PFSK-1 (cell line): ENCODE data around the gene KDF1.

Experiments
- FOXP2 ChIP-seq: optimal IDR thresholded peaks from 2 replicates; pipeline ENCODE3; 2011; ENCODE audit warnings: borderline replicate concordance, control low read depth, inconsistent platforms; ENCODE audit not compliant: insufficient read depth; ENCODE audit errors: extremely low read length, extremely low read depth
- POLR2AphosphoS5 ChIP-seq: IDR thresholded peaks from 2 replicates; pipeline ENCODE4 v1.6.1; 2012; ENCODE audit warnings: low read depth, mild to moderate bottlenecking, control low read depth, low read length, moderate library complexity
- REST ChIP-seq, 2 experiments: IDR thresholded peaks; 2 replicates each; pipeline versions ENCODE4 v1.6.1 to v1.8.0; 2011 to 2012; ENCODE audit warnings: low read depth in 2 of 2, low read length in 2 of 2, control low read depth in 1 of 2, inconsistent platforms in 1 of 2, mild to moderate bottlenecking in 1 of 2, moderate library complexity in 1 of 2; ENCODE audit not compliant: insufficient read depth in 1 of 2
- SIN3A ChIP-seq: IDR thresholded peaks from 2 replicates; pipeline ENCODE4 v1.6.1; 2012; ENCODE audit warnings: mild to moderate bottlenecking, low read length, moderate library complexity, borderline replicate concordance; ENCODE audit not compliant: insufficient read depth
- TAF1 ChIP-seq: IDR thresholded peaks from 2 replicates; pipeline ENCODE4 v1.6.1; 2012; ENCODE audit warnings: low read length, control low read depth, borderline replicate concordance; ENCODE audit not compliant: insufficient read depth

Gene KDF1

GRCh38 chr1:26907071-26907917, 53.0 kb downstream of the KDF1 start:
- TF ChIP-seq TAF1 (no peak), POLR2AphosphoS5 (no peak)

- TF ChIP-seq TAF1: no peak
Observed at GRCh38 chr1:26900815-26901511, 59.3 kb downstream of the KDF1 start.

GRCh38 chr1:26900001-26900814, 60.1 kb downstream of the KDF1 start, which contains the start of gene GPATCH3:
Gene GPATCH3 (minus strand): TSS chr1:26900467. CDS start chr1:26900442, 25 bp downstream.
- TF ChIP-seq POLR2AphosphoS5 (peak; percentile 95), REST (IDR thresholded peaks at IDR 0.05; ENCODE audit: insufficient read depth in 1 of 2, low read depth in 2 of 2, low read length in 2 of 2) (0 out of 4 replicates have a peak, but pooled peaks of 1 of the 2 experiments have one; percentile 38), SIN3A (peak; percentile 94), FOXP2 (peak; percentile 51), TAF1 (peak; percentile 92; the same call in 1 of the 2 replicates)
